Natural killer cell treated with Interleukin-12 subunit alpha and Interleukin-12 subunit beta and Interleukin-15 and Interleukin-18, amount 100 ng/mL, for 72 hours (primary cell): ENCODE results near the gene SEC14L5. TPM values are rescaled to one million over a fixed set of nuclear protein-coding genes. Genes with fewer than 3 reads are reported as not detected.

Experiments
- ATAC-seq, 2 donors: fragments of 150-1000 bp; cut with Tn5 transposase in 1 of 2; sonication (Bioruptor Pico), chemical (Tn5 transposase) in 1 of 2; 2 replicates each; pipeline ENCODE4 v1.10.0; 2021
- DNase-seq: peaks from one replicate; pipeline ENCODE4 v3.0.0; 2022; ENCODE audit warnings: low spot score
- H3K27ac Mint-ChIP-seq, 2 donors: 1 replicate in 1 of 2; 2 replicates in 1 of 2; pipeline ENCODE4 v1.8.0; 2022; ENCODE audit warnings: mixed read lengths in 2 of 2, mild to moderate bottlenecking in 1 of 2, moderate library complexity in 1 of 2
- H3K27me3 Mint-ChIP-seq, 2 donors: 1 replicate in 1 of 2; 2 replicates in 1 of 2; pipeline ENCODE4 v1.8.0; 2022; ENCODE audit warnings: mixed read lengths in 2 of 2
- H3K36me3 Mint-ChIP-seq: one replicate; pipeline ENCODE4 v1.8.0; 2022; ENCODE audit warnings: mixed read lengths
- H3K4me1 Mint-ChIP-seq, 2 donors: 1 replicate in 1 of 2; 2 replicates in 1 of 2; pipeline ENCODE4 v1.8.0; 2022; ENCODE audit warnings: low read depth in 2 of 2, mixed read lengths in 2 of 2, mild to moderate bottlenecking in 1 of 2
- H3K4me3 Mint-ChIP-seq: one replicate; pipeline ENCODE4 v1.8.0; 2022; ENCODE audit warnings: mixed read lengths
- H3K9me3 Mint-ChIP-seq: 2 replicates; pipeline ENCODE4 v1.8.0; 2022; ENCODE audit warnings: mixed read lengths
- total RNA-seq, 2 donors: library from RNA; stranded (reverse); gene quantifications; one replicate each; pipeline ENCODE4 v1.2.3, GENCODE V29; 2022

SEC14L5 gene
- total RNA-seq, 2 donors from 2014 or later: not detected

GRCh38 chr16:5008311-5008731 lies 50.2 kb downstream of the SEC14L5 start:
- Mint-ChIP-seq H3K4me1 (no peaks in the 10 kb centered on the region), H3K27ac (no peak overlapping the region), H3K9me3 (no peaks in the 10 kb centered on the region), H3K4me3 (no peak overlapping the region), H3K27me3 (peaks cover 11 to 17% of the 10 kb centered on the region in 2 donors), H3K36me3 (no peaks in the 10 kb centered on the region)
- ATAC-seq: no peak
- peak; percentile 51 for DNase-seq

GRCh38 chr16:5010576-5011329 lies 52.6 kb downstream of the SEC14L5 start:
- H3K4me1 Mint-ChIP-seq: no peaks in the 10 kb centered on the region
- no peaks in the 10 kb centered on the region for H3K9me3 Mint-ChIP-seq
- H3K27me3 Mint-ChIP-seq: peaks cover 7 to 17% of the 10 kb centered on the region in 2 donors
- H3K27ac Mint-ChIP-seq: no peak overlapping the region
- H3K36me3 Mint-ChIP-seq: no peaks in the 10 kb centered on the region
- DNase-seq (peak; percentile 55), ATAC-seq (peak in 1 of 2 donors; percentile 52)
- H3K4me3 Mint-ChIP-seq: no peak overlapping the region

GRCh38 chr16:5011637-5012036 lies 53.5 kb downstream of the SEC14L5 start:
- H3K9me3 Mint-ChIP-seq: no peaks in the 10 kb centered on the region
- H3K4me3 Mint-ChIP-seq: no peak overlapping the region
- H3K27ac Mint-ChIP-seq: no peak overlapping the region
- H3K4me1 Mint-ChIP-seq: no peaks in the 10 kb centered on the region
- DNase-seq: no peak
- H3K27me3 Mint-ChIP-seq: peaks cover 7 to 17% of the 10 kb centered on the region in 2 donors
- no peaks in the 10 kb centered on the region for H3K36me3 Mint-ChIP-seq
- no peak for ATAC-seq

- H3K4me1 Mint-ChIP-seq: no peaks in the 10 kb centered on the region
- peaks cover 7 to 17% of the 10 kb centered on the region in 2 donors for H3K27me3 Mint-ChIP-seq
- H3K27ac Mint-ChIP-seq: no peak overlapping the region
- H3K36me3 Mint-ChIP-seq: no peaks in the 10 kb centered on the region
- DNase-seq: no peak
- ATAC-seq: no peak
- no peak overlapping the region for H3K4me3 Mint-ChIP-seq
- H3K9me3 Mint-ChIP-seq: no peaks in the 10 kb centered on the region
Measured at GRCh38 chr16:5012887-5013286, 54.8 kb downstream of the SEC14L5 start.

- no peak for ATAC-seq
- no peaks in the 10 kb centered on the region for H3K36me3 Mint-ChIP-seq
- H3K27me3 Mint-ChIP-seq: peaks cover 2 to 9% of the 10 kb centered on the region in 2 donors
- no peak overlapping the region for H3K27ac Mint-ChIP-seq
- H3K9me3 Mint-ChIP-seq: no peaks in the 10 kb centered on the region
- no peak overlapping the region for H3K4me3 Mint-ChIP-seq
- H3K4me1 Mint-ChIP-seq: no peaks in the 10 kb centered on the region
- no peak for DNase-seq
Measured at GRCh38 chr16:5015351-5015750, 57.2 kb downstream of the SEC14L5 start.

GRCh38 chr16:5015887-5016286 lies 57.8 kb downstream of the SEC14L5 start:
- H3K36me3 Mint-ChIP-seq: no peaks in the 10 kb centered on the region
- no peak overlapping the region for H3K27ac Mint-ChIP-seq
- H3K27me3 Mint-ChIP-seq: peaks cover 2 to 9% of the 10 kb centered on the region in 2 donors

GRCh38 chr16:5016967-5017677 lies 59.0 kb downstream of the SEC14L5 start:
- ATAC-seq (no peak), DNase-seq (no peak)
- Mint-ChIP-seq H3K4me3 (no peak overlapping the region), H3K36me3 (no peaks in the 10 kb centered on the region), H3K27me3 (peaks cover 0 to under 1% of the 10 kb centered on the region in 2 donors), H3K27ac (no peak overlapping the region), H3K4me1 (no peaks in the 10 kb centered on the region), H3K9me3 (no peaks in the 10 kb centered on the region)

More at GRCh38 chr16:5015887-5016286, 57.8 kb downstream of the SEC14L5 start:
- H3K4me1 Mint-ChIP-seq: no peaks in the 10 kb centered on the region
- DNase-seq: no peak
- no peaks in the 10 kb centered on the region for H3K9me3 Mint-ChIP-seq
- ATAC-seq: no peak
- no peak overlapping the region for H3K4me3 Mint-ChIP-seq

- Mint-ChIP-seq H3K27me3 (no peaks in the 10 kb centered on the region), H3K9me3 (no peaks in the 10 kb centered on the region), H3K36me3 (no peaks in the 10 kb centered on the region), H3K4me1 (no peaks in the 10 kb centered on the region), H3K4me3 (no peak overlapping the region), H3K27ac (no peak overlapping the region)
- no peak for ATAC-seq
- no peak for DNase-seq
Measured at GRCh38 chr16:5017678-5017969, 59.5 kb downstream of the SEC14L5 start.

- DNase-seq: no peak
- Mint-ChIP-seq H3K27me3 (no peaks in the 10 kb centered on the region), H3K27ac (no peak overlapping the region), H3K4me3 (no peak overlapping the region), H3K36me3 (no peaks in the 10 kb centered on the region), H3K9me3 (no peaks in the 10 kb centered on the region), H3K4me1 (no peaks in the 10 kb centered on the region)
- ATAC-seq: no peak
Measured at GRCh38 chr16:5018793-5019192, 60.7 kb downstream of the SEC14L5 start.

GRCh38 chr16:5019775-5020174 lies 61.6 kb downstream of the SEC14L5 start:
- Mint-ChIP-seq H3K27ac (no peak overlapping the region), H3K36me3 (no peaks in the 10 kb centered on the region), H3K4me3 (no peak overlapping the region), H3K4me1 (no peaks in the 10 kb centered on the region), H3K9me3 (no peaks in the 10 kb centered on the region), H3K27me3 (no peaks in the 10 kb centered on the region)
- DNase-seq: no peak
- no peak for ATAC-seq

- Mint-ChIP-seq H3K27ac (no peak overlapping the region), H3K4me3 (no peak overlapping the region), H3K4me1 (no peaks in the 10 kb centered on the region), H3K27me3 (no peaks in the 10 kb centered on the region), H3K36me3 (no peaks in the 10 kb centered on the region), H3K9me3 (no peaks in the 10 kb centered on the region)
- no peak for ATAC-seq
- no peak for DNase-seq
Measured at GRCh38 chr16:5020551-5020950, 62.4 kb downstream of the SEC14L5 start.

GRCh38 chr16:5022521-5022920 lies 64.4 kb downstream of the SEC14L5 start:
- Mint-ChIP-seq H3K9me3 (no peaks in the 10 kb centered on the region), H3K4me1 (no peaks in the 10 kb centered on the region), H3K36me3 (no peaks in the 10 kb centered on the region), H3K4me3 (no peak overlapping the region), H3K27me3 (no peaks in the 10 kb centered on the region), H3K27ac (no peak overlapping the region)
- no peak for DNase-seq
- ATAC-seq: no peak

- H3K4me1 Mint-ChIP-seq: no peaks in the 10 kb centered on the region
- no peak overlapping the region for H3K27ac Mint-ChIP-seq
- H3K36me3 Mint-ChIP-seq: no peaks in the 10 kb centered on the region
- DNase-seq (no peak), ATAC-seq (no peak)
- no peak overlapping the region for H3K4me3 Mint-ChIP-seq
- H3K27me3 Mint-ChIP-seq: no peaks in the 10 kb centered on the region
- no peaks in the 10 kb centered on the region for H3K9me3 Mint-ChIP-seq
Measured at GRCh38 chr16:5024632-5025031, 66.5 kb downstream of the SEC14L5 start.

- H3K4me3 Mint-ChIP-seq: no peak overlapping the region
- H3K36me3 Mint-ChIP-seq: no peaks in the 10 kb centered on the region
- no peaks in the 10 kb centered on the region for H3K27me3 Mint-ChIP-seq
- peak in 1 of 2 donors; percentile 17 for ATAC-seq
- H3K9me3 Mint-ChIP-seq: no peaks in the 10 kb centered on the region
- no peak for DNase-seq
- no peaks in the 10 kb centered on the region for H3K4me1 Mint-ChIP-seq
- H3K27ac Mint-ChIP-seq: no peak overlapping the region
Measured at GRCh38 chr16:5025171-5025632, 67.1 kb downstream of the SEC14L5 start.
